T1000 (cell line): ENCODE data around the gene ABCC3.

Experiments
- DNase-seq: peaks from one replicate; lab custom pipeline; 2025; ENCODE audit warnings: mixed read lengths; lab: John Stamatoyannopoulos, UW

Gene ABCC3

DNA sequence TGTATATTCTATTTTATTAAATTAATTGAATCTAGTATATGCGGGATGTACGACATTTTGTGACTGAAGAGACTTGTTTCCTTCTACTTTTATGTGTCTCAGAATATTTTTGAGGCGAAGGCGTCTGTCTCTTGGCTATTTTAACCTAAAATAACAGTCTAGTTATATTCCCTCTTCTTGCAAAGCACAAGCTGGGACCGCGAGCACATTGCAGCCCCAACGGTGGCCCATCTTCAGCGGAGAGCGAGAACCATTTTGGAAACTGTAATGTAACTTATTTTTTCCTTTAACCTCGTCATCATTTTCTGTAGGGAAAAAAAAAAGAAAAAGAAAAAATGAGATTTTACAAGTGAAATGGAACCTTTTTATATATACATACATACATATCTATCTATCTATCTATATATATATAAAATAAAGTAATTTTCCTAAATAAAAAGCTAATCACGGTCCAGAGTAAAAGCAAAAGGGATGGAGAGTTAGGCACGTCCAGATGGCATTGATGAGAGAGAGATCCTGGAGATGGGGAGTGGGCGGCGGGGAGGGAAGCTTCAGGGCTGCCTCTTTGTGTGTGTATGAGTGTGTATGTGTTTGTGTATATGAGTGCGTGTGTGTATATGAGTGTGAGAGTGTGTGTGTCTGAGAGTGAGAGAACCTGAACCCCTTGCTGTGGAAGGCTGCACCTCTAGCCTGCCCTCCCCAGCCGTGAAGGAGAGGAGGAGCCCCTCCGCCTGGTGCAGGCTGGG lies 7.5 kb upstream of the ABCC3 start:
- DNase-seq, result no peak

- DNase-seq, result no peak
Observed at GRCh38 chr17:50627782-50628601, 6.7 kb upstream of the ABCC3 start.

DNA sequence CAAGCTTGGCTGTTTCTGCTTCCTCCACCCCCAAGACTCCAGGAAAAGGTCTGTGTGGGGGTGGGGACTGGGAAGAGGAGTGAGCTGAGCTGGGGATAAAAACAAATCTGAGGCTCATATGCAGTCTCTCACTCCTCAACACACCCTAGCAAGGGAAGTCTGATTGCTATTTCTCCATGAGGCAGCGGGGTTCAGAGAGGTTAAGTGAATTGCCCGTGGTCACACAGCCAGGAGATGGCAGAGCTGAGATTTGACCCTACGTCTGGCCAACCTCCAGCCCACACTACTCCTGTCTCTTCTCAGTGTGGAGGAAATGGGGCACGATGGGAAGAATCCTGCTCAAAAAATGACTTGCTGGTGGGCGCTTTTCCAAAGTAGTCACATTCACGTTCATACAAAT lies 4.8 kb upstream of the ABCC3 start:
- DNase-seq, result no peak

- DNase-seq, result peak; percentile 39
Observed at GRCh38 chr17:50630524-50631194, 4.0 kb upstream of the ABCC3 start.

DNA sequence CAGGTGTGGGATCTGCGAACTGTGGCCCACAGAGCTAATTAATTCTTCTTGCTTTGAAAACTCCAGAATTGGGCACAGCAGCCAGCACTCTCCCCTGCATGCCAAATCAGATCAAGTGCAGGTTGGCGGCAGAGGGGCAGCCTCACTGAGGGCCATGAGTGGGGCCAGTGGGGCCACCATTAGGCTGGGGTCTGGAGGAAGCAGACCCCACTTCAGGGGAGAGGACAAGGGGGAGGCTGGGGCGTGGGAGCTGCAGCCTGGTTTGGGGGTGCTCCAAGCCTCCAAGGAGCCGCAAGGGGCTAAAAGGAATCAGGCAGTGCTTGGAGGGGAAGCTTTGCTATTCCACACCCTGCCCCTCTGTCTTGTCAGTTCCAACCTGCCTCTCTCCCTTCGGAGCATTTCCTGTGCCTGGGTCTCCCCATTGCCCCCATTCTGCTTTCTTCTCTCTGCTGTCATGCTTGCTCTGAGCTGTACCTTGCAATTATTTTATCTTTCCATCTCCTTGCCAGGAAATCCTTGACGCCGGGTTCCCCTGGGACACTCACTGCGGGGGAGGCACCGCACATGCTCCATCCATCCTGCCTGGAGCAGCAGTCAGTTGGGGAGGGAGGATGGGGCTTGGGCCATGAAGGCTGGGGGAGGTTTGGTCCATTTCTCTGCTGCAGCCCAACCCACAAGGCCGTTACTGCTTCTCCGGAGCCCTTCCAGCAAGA lies 3.3 kb upstream of the ABCC3 start:
- no peak for DNase-seq

- no peak for DNase-seq
Observed at GRCh38 chr17:50631908-50632571, 2.6 kb upstream of the ABCC3 start.

- no peak for DNase-seq
Observed at GRCh38 chr17:50632637-50633036, 2.0 kb upstream of the ABCC3 start.

DNA sequence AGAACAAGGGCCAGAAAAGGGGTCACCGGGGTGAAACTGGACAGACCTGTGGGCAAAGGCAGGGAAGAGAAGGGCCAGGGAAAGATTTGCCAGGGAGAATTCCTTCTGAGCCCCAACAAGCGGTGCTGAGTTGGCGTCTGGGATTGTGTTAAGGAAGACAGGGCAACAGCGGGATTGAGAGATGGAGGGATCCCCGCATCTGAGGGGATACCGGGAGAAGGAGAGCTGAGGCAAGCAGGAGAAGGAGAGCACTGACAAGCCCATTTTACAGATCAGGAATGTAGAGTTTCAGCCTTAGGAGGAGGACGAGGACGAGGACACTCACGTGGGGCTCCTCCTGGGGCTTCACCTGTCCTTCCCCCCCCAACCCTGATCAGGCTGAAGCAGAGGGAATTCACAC lies 998 bp upstream of the ABCC3 start:
- no peak for DNase-seq

DNA sequence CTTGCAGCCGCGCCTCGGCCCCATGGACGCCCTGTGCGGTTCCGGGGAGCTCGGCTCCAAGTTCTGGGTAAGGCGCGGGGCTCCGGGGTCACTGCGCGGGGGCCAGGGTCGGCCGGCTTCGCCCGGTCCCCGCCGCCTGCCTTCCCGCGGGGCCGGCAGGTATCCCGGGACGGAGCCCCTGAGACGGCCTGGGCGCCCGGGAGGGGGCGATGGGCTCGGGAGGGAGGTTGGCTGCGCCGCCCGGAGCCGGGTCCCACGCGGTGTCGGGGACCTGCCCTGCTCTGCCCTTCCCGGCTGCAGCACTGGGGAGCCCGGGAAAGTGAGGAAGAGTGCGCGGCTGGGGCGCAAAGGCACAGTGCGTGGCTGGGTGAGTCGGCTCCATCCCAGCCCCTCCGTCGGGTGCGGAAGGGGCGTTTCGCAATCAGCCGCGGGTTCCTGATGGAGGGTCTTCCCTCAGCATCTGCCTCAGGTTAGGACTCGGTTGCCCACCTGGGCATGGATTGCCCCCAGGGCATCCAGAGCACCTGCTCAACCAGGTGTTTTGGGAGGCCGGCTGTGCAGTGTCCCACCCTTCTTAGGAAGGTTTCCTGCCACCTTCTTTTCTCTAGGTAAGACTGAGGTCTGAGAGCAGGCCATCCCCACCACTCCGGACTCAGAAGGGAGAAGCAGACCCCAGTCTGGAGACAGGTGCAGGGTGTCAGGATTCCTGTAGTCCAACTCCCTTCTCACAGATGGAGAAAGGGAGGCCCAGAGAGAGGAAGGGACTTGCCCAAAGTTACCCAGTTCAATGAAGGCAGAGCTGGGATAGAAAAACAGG lies 442 bp downstream of the ABCC3 start:
- DNase-seq, result no peak

GRCh38 chr17:50635732-50635981 lies 976 bp downstream of the ABCC3 start:
- no peak for DNase-seq

DNA sequence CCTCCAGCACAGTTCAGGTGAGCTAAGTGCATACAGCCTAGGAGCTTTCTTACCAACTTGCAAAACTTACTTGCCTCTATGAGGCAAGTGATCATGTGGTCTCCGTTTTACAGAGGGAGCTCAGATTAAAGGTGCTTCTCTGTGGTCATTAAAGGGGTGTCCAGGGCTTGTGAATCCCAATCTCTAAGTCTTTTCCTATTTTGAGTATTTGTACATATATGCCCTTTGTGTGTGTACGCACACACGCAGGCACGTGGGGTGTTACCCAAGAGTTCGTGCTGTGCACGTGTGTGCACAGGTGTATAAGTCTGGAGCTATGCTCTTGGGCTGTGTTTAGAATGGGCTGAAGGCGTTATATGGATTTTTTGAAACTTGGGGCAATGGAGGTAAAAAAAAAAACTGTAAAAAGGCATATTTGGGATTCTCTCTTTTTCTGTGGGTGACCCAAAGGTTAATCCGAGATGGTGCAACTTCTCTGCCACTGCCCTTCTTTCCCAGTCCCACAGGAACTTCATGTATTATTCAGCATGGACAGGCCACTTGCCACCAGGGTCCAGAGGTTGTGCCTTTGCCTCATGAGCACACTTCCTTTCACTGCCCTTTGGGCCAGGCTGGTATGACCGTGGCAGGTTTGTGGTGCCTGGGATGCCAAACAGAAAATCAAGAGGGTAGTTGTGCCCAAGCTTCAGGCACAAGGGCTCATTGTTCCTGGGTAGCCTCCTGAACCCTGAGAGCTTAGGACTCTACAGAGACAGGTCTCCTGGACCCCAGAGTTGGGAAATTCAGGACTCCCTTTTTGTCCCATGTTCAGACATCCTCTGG lies 1.5 kb downstream of the ABCC3 start:
- DNase-seq, result no peak

- no peak for DNase-seq
Observed at GRCh38 chr17:50636804-50637195, 2.1 kb downstream of the ABCC3 start.

DNA sequence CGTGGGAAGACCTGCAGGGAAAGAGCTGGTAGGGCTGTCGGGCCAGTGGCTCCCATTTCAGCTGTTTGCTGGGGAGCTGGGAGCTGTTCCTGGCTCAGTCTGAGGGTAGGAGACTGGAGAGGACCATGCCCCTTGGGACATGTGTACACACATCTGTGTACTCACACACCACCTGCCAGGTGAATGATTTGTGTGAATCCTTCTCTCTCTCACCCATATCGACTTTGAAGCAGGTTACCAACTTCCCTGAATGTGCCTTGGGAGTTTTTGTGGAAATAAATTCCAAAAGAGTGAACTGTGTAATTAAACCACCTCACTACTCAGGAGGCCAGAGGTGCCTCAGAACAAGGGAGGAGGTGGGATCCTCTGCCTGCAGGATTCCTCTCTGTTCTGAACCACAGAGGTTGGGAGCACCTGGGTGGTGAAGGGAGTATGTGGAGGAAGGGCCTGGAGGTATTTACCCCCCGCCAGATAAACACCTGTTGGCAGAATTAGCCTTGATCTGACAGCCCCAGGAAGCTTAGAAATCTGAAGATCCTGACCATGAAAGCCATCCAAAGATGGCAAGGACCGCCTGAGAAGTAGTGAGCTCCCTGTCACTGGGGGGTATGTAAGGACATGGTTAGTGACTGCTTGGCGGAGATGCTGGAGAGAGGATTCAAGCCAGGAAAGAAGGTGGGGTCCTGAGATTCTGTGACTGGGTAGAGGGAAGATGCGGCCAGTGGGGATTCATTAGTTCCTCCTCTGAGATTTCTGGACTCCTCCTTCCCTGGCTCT lies 3.3 kb downstream of the ABCC3 start:
- DNase-seq, result no peak

DNA sequence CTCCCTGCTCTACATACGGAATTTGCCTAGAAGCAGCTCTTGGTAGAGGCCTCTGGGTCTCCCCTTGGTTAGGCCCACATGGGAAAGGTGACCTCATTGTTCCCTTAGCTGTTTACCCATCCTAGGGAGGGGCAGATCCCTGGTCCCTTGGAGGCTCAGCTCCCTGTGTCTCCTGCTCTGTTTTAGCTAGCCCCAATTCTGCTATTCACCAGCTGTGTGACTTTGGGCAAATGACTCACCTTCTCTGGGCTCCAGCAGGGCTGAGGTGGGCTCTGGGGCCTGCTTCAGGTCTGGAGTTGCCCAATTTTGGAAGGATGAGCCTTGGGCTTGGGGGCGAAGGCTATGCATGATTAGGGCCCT lies 3.9 kb downstream of the ABCC3 start:
- DNase-seq, result peak; percentile 91

- peak; percentile 97 for DNase-seq
Observed at GRCh38 chr17:50638966-50639713, 4.5 kb downstream of the ABCC3 start.

DNA sequence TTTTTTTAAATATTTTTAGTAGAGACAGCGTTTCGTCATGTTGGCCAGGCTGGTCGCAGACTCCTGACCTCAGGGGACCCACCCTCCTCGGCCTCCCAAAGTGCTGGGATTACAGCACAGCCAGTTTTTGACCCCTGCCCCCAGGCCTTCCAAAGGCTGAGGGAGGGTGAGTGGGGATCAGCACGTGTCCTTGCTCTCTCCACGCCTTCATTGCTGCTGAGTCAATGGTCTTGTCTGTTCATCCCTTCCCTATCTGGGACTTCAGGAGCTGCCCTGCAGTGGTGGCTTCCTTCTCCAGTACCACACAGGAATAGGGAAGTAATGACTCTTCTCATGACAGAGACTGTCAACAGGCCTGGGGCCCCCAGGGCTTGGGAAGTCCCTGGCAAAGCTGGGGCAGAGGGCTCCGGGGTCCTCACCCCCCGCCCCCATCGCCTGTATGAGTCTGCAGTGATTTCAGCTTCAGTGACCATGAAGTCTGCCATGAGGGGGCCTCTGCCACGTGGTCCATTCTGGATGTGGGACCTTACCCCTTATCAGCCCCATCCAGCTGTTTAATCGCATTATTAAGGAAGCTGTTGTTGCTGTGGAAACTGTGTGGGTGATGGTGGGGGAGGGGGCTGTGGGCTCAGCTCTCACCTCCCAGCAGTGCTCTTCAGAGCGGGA lies 6.1 kb downstream of the ABCC3 start:
- no peak for DNase-seq

GRCh38 chr17:50641357-50641756 lies 6.7 kb downstream of the ABCC3 start:
- DNase-seq, result no peak

DNA sequence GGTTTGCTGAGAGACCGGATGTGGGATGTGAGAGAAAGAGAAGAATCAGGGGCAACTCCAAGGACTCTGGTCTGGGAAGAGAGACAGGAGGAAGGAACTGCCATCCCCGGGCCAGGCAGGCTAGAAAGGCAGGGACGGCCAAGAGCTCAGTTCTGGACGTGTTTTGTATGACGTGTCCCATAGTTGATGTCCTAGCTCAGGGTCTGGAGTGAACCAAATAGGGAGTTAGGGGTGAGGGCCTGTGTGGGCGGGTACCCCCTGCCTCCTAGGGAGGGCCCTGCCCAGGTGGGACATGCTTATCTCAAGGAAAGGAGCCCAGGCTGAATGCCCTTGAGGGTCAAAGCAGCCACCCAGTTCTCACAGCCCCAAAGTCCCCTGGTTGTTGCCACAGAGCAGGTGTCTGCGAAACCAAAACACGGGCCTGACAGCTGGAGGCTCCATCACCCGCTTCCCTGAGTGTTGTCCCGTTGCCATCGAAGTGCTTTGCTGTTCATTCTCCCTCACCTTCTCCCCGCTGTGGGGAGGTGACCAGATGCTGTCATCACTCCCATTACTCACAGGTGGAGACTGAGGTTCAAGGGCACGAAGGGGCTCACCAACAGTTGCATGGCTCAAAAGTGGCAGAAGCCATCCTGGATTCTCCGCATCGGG lies 7.5 kb downstream of the ABCC3 start:
- no peak for DNase-seq
